Measurements from ENCODE around the gene ENPP6.

Gene ENPP6

GRCh38 chr4:184192933-184193332 lies 24.7 kb downstream of the ENPP6 start:
- DNase-seq (ENCODE audit: low read depth in 4 of 4, low spot score in 1 of 4), result no peak

- no peak for DNase-seq (ENCODE audit: low read depth in 4 of 4, low spot score in 1 of 4)
Measured at GRCh38 chr4:184191267-184191666, 26.4 kb downstream of the ENPP6 start.

GRCh38 chr4:184190711-184191110 lies 27.0 kb downstream of the ENPP6 start:
- no peak for DNase-seq (ENCODE audit: low read depth in 4 of 4, low spot score in 1 of 4)

GRCh38 chr4:184189966-184190365 lies 27.7 kb downstream of the ENPP6 start:
- no peak for DNase-seq (ENCODE audit: low read depth in 4 of 4, low spot score in 1 of 4)

GRCh38 chr4:184188443-184189400 lies 29.0 kb downstream of the ENPP6 start:
- DNase-seq (ENCODE audit: low read depth in 4 of 4, low spot score in 1 of 4), result no peak

GRCh38 chr4:184177271-184177670 lies 40.4 kb downstream of the ENPP6 start:
- DNase-seq (ENCODE audit: low read depth in 4 of 4, low spot score in 1 of 4), result no peak

GRCh38 chr4:184174571-184175488 lies 42.8 kb downstream of the ENPP6 start:
- DNase-seq (ENCODE audit: low read depth in 4 of 4, low spot score in 1 of 4), result no peak

GRCh38 chr4:184171011-184171410 lies 46.7 kb downstream of the ENPP6 start:
- DNase-seq (ENCODE audit: low read depth in 4 of 4, low spot score in 1 of 4), result no peak

- no peak for DNase-seq (ENCODE audit: low read depth in 4 of 4, low spot score in 1 of 4)
Measured at GRCh38 chr4:184169225-184169867, 48.3 kb downstream of the ENPP6 start.

- DNase-seq (ENCODE audit: low read depth in 4 of 4, low spot score in 1 of 4), result peak; percentile 17 to 48 (median 28)
Measured at GRCh38 chr4:184168406-184169019, 49.2 kb downstream of the ENPP6 start.

GRCh38 chr4:184167576-184167975 lies 50.1 kb downstream of the ENPP6 start:
- DNase-seq (ENCODE audit: low read depth in 4 of 4, low spot score in 1 of 4), result no peak

- DNase-seq (ENCODE audit: low read depth in 4 of 4, low spot score in 1 of 4), result no peak
Measured at GRCh38 chr4:184166736-184167135, 50.9 kb downstream of the ENPP6 start.

GRCh38 chr4:184165291-184165690 lies 52.4 kb downstream of the ENPP6 start:
- DNase-seq (ENCODE audit: low read depth in 4 of 4, low spot score in 1 of 4), result no peak

GRCh38 chr4:184163813-184164212 lies 53.9 kb downstream of the ENPP6 start:
- no peak for DNase-seq (ENCODE audit: low read depth in 4 of 4, low spot score in 1 of 4)

- no peak for DNase-seq (ENCODE audit: low read depth in 4 of 4, low spot score in 1 of 4)
Measured at GRCh38 chr4:184162596-184162995, 55.1 kb downstream of the ENPP6 start.

GRCh38 chr4:184157322-184157721 lies 60.4 kb downstream of the ENPP6 start:
- DNase-seq (ENCODE audit: low read depth in 4 of 4, low spot score in 1 of 4), result no peak

- no peak for DNase-seq (ENCODE audit: low read depth in 4 of 4, low spot score in 1 of 4)
Measured at GRCh38 chr4:184156163-184156920, 61.3 kb downstream of the ENPP6 start.

GRCh38 chr4:184154199-184154598 lies 63.5 kb downstream of the ENPP6 start:
- DNase-seq (ENCODE audit: low read depth in 4 of 4, low spot score in 1 of 4), result no peak

- DNase-seq (ENCODE audit: low read depth in 4 of 4, low spot score in 1 of 4), result no peak
Measured at GRCh38 chr4:184153781-184154180, 63.9 kb downstream of the ENPP6 start.

- no peak for DNase-seq (ENCODE audit: low read depth in 4 of 4, low spot score in 1 of 4)
Measured at GRCh38 chr4:184151988-184152485, 65.6 kb downstream of the ENPP6 start.

All from stimulated activated CD4-positive, alpha-beta T cell treated with anti-CD3 and anti-CD28 coated beads, Interleukin-1b, Interleukin-23, amount 100 ng/mL, for 24 hours (primary cell).